Measurements from ENCODE around the gene TRPC3.

DNA sequence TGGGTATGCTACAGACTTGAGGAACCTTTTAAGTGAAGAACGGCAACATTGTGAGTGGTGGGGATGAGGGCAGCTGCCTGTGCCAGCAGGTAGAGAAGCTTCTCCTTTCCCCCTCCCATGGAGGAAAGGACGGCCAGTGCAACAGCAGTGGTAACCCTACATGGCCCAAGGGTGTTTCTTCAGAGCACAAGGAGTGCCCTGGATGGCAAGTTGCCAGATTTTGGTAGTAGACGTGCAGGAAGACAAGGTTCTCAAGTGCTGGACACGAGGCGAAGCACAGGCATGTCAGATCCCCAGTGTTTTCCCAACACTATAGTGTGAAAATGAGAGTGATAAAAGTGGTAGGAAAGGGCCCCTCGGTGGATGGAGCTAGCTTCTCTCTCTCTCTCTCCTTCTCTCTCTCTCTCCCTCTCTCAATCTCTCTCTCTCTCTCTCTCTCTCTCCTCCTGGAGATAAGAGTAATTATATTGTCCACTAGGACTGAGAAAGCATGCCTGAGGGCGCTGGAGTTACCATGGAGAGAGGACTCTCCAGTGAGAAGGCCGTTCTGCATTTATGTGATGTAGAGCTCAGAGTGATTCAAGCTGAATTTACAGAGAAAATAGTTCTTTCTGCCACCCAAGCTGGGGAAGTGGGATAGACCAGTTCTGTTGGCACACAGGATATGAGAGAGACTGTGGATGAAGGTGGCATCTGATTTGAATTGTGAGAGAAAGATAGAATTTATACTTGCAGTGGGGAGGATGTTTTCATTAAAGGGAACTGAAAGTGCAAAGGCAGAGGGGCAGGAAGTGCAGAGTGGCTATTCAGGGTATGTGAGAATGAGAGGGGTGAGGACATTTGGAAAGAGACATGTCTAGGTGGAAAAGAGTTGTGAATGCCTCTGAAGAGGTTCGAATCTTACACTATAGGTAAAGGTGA is 25.7 kb upstream of the TRPC3 start:
- TF ChIP-seq, protein P1, sequence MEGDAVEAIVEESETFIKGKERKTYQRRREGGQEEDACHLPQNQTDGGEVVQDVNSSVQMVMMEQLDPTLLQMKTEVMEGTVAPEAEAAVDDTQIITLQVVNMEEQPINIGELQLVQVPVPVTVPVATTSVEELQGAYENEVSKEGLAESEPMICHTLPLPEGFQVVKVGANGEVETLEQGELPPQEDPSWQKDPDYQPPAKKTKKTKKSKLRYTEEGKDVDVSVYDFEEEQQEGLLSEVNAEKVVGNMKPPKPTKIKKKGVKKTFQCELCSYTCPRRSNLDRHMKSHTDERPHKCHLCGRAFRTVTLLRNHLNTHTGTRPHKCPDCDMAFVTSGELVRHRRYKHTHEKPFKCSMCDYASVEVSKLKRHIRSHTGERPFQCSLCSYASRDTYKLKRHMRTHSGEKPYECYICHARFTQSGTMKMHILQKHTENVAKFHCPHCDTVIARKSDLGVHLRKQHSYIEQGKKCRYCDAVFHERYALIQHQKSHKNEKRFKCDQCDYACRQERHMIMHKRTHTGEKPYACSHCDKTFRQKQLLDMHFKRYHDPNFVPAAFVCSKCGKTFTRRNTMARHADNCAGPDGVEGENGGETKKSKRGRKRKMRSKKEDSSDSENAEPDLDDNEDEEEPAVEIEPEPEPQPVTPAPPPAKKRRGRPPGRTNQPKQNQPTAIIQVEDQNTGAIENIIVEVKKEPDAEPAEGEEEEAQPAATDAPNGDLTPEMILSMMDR (conservative IDR thresholded peaks at IDR 0.05 in 1 of 2, IDR thresholded peaks at IDR 0.05 in 1 of 2; ENCODE audit: low read depth in 1 of 2, low read length in 2 of 2): no peak
- no peak for TF ChIP-seq EZH2 (IDR thresholded peaks at IDR 0.05; ENCODE audit: low read length, missing control alignments)
